ENCODE data around the gene GAPVD1. TPM values are rescaled to one million over a fixed set of nuclear protein-coding genes. Genes with fewer than 3 reads are reported as not detected.
A peak's percentile ranks its signal among the peaks of the same experiment; 100 is the strongest.

Gene GAPVD1
- total RNA-seq, 2 donors from 2014 or later: 40.0 to 51.9 TPM

GRCh38 chr9:125338929-125339328 lies 77.3 kb downstream of the GAPVD1 start:
- Mint-ChIP-seq H3K36me3 (ENCODE audit: insufficient read depth in 2 of 2) (peaks cover 2 to 13% of the 10 kb centered on the region in 2 donors), H3K27me3 (ENCODE audit: low read depth) (no peaks in the 10 kb centered on the region), H3K4me3 (no peak overlapping the region), H3K27ac (no peak overlapping the region), H3K4me1 (ENCODE audit: low read depth) (no peaks in the 10 kb centered on the region), H3K9me3 (no peaks in the 10 kb centered on the region)
- ATAC-seq (replicated peaks in 1 of 2) (no peak), DNase-seq (no peak)

DNA sequence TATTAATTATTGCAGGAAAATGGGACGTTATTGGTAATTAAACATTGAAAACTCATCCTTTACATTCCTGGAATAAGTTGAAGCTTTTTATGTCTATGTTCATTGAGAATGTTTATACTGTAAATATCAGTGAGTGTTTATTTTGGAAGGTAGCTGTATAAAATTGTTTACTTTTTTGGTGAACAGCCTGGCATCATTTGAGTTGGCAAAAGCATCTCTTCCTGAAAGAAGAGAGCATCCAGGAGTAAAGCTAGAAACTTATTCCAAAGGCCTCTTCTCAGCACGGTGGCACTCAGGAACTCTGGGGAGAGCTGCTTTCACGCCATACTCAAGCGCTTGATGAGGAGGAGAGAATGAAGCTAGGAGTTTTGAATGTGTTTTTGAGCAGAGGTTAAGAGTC lies 79.9 kb downstream of the GAPVD1 start:
- no peaks in the 10 kb centered on the region for H3K27me3 Mint-ChIP-seq (ENCODE audit: low read depth)
- ATAC-seq (replicated peaks in 1 of 2) (no peak), DNase-seq (no peak)
- H3K4me1 Mint-ChIP-seq (ENCODE audit: low read depth): no peaks in the 10 kb centered on the region
- no peaks in the 10 kb centered on the region for H3K9me3 Mint-ChIP-seq
- H3K4me3 Mint-ChIP-seq: no peak overlapping the region
- no peak overlapping the region for H3K27ac Mint-ChIP-seq
- peaks cover 2 to 8% of the 10 kb centered on the region in 2 donors for H3K36me3 Mint-ChIP-seq (ENCODE audit: insufficient read depth in 2 of 2)

GRCh38 chr9:125343518-125344275 lies 82.1 kb downstream of the GAPVD1 start:
- Mint-ChIP-seq H3K36me3 (ENCODE audit: insufficient read depth in 2 of 2) (peaks cover 0 to 9% of the 10 kb centered on the region in 2 donors), H3K27me3 (ENCODE audit: low read depth) (no peaks in the 10 kb centered on the region), H3K9me3 (no peaks in the 10 kb centered on the region), H3K4me3 (no peak overlapping the region), H3K27ac (no peak overlapping the region), H3K4me1 (ENCODE audit: low read depth) (no peaks in the 10 kb centered on the region)
- ATAC-seq (replicated peaks in 1 of 2) (no peak), DNase-seq (no peak)

GRCh38 chr9:125346080-125346732 lies 84.6 kb downstream of the GAPVD1 start:
- Mint-ChIP-seq H3K9me3 (peaks cover under 1 to 2% of the 10 kb centered on the region in 2 donors), H3K4me3 (no peak overlapping the region), H3K36me3 (ENCODE audit: insufficient read depth in 2 of 2) (peaks cover 12 to 30% of the 10 kb centered on the region in 2 donors), H3K27me3 (ENCODE audit: low read depth) (no peaks in the 10 kb centered on the region), H3K27ac (peak overlapping the region; percentile 34), H3K4me1 (ENCODE audit: low read depth) (no peaks in the 10 kb centered on the region)
- no peak for DNase-seq
- no peak for ATAC-seq (replicated peaks in 1 of 2)

- ATAC-seq (replicated peaks in 1 of 2): no peak
- peaks cover 12% of the 10 kb centered on the region for H3K4me1 Mint-ChIP-seq (ENCODE audit: low read depth)
- no peak overlapping the region for H3K4me3 Mint-ChIP-seq
- no peaks in the 10 kb centered on the region for H3K27me3 Mint-ChIP-seq (ENCODE audit: low read depth)
- DNase-seq: no peak
- peaks cover 12 to 34% of the 10 kb centered on the region in 2 donors for H3K36me3 Mint-ChIP-seq (ENCODE audit: insufficient read depth in 2 of 2)
- H3K9me3 Mint-ChIP-seq: peaks cover 1 to 2% of the 10 kb centered on the region in 2 donors
- H3K27ac Mint-ChIP-seq: no peak overlapping the region
Observed at GRCh38 chr9:125355601-125356000, 94.0 kb downstream of the GAPVD1 start.

DNA sequence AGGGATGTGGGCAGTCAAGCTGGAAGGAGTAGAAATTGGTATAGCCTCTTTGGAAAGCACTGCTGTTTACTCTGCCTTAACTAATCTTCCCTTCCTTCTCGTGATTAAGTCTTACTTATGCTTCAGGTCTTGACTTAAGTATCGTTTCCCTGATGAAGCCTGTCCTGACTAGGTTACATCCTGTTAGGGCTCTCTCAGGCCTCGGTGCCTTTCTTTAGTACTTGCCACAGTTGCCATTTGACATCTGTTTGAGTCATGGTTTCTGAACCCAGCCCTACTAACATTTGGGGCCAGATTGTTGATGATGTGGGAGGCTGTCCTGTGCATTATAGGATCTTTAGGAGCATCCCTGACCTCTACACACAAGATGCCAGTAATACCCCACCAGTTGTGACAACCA lies 94.4 kb downstream of the GAPVD1 start:
- Mint-ChIP-seq H3K9me3 (peaks cover 0 to 1% of the 10 kb centered on the region in 2 donors), H3K27me3 (ENCODE audit: low read depth) (no peaks in the 10 kb centered on the region), H3K27ac (no peak overlapping the region), H3K4me3 (no peak overlapping the region), H3K4me1 (ENCODE audit: low read depth) (peaks cover 16% of the 10 kb centered on the region), H3K36me3 (ENCODE audit: insufficient read depth in 2 of 2) (peaks cover 8 to 30% of the 10 kb centered on the region in 2 donors)
- ATAC-seq (replicated peaks in 1 of 2): peak; percentile 56 to 57
- no peak for DNase-seq

DNA sequence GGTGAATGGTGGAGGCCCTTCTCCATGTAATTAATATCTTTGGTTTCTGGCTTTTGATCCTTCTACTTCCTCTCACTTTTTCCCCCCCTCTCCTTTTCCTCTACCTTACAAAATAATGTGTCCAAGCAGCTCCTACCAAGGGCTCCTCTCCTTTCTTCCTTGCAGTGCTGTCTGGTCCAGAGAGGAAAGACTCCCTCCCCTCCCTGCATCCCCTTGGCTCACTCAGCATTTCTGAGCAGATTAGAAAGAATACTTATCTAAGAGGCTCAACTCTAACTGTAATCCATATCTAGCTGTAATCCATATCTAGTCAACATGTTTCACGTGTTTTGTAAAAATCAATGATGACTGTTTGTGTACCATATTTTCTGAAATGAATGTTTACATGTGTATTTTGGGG lies 97.4 kb downstream of the GAPVD1 start:
- no peak overlapping the region for H3K27ac Mint-ChIP-seq
- H3K36me3 Mint-ChIP-seq (ENCODE audit: insufficient read depth in 2 of 2): peaks cover 1 to 13% of the 10 kb centered on the region in 2 donors
- H3K4me1 Mint-ChIP-seq (ENCODE audit: low read depth): peaks cover 22% of the 10 kb centered on the region
- H3K4me3 Mint-ChIP-seq: no peak overlapping the region
- DNase-seq: no peak
- ATAC-seq (replicated peaks in 1 of 2): no peak
- no peaks in the 10 kb centered on the region for H3K27me3 Mint-ChIP-seq (ENCODE audit: low read depth)
- H3K9me3 Mint-ChIP-seq: no peaks in the 10 kb centered on the region

DNA sequence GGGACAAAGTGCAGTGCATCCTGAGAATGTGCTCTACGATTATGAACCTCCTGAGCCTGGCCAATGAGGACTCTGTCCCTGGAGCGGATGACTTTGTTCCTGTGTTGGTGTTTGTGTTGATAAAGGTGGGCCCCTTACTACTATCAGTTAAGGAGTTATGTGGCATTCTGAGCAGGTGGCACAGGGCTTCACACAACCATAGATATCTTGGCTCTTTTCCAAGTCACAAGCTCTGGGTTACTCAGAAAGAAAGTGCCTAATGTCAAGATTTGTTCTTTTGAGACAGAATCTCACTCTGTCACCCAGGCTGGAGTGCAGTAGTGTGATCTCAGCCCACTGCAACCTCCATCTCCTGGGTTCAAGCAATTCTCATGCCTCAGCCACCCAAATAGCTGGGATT lies 99.0 kb downstream of the GAPVD1 start:
- Mint-ChIP-seq H3K36me3 (ENCODE audit: insufficient read depth in 2 of 2) (peaks cover 1 to 12% of the 10 kb centered on the region in 2 donors), H3K4me1 (ENCODE audit: low read depth) (peaks cover 22% of the 10 kb centered on the region), H3K9me3 (no peaks in the 10 kb centered on the region), H3K27me3 (ENCODE audit: low read depth) (no peaks in the 10 kb centered on the region), H3K4me3 (no peak overlapping the region), H3K27ac (peak overlapping the region; percentile 57)
- DNase-seq (no peak), ATAC-seq (replicated peaks in 1 of 2) (peak; percentile 70 to 74)

- Mint-ChIP-seq H3K9me3 (no peaks in the 10 kb centered on the region), H3K27me3 (ENCODE audit: low read depth) (no peaks in the 10 kb centered on the region), H3K36me3 (ENCODE audit: insufficient read depth in 2 of 2) (peaks cover 1 to 10% of the 10 kb centered on the region in 2 donors), H3K4me1 (ENCODE audit: low read depth) (peaks cover 13% of the 10 kb centered on the region), H3K27ac (peak overlapping the region; percentile 54), H3K4me3 (no peak overlapping the region)
- DNase-seq (no peak), ATAC-seq (replicated peaks in 1 of 2) (peak in 1 of 2 donors; percentile 56)
Observed at GRCh38 chr9:125361837-125362531, 100.4 kb downstream of the GAPVD1 start.

GRCh38 chr9:125366676-125367075 lies 105.0 kb downstream of the GAPVD1 start:
- H3K4me1 Mint-ChIP-seq (ENCODE audit: low read depth): peaks cover 4% of the 10 kb centered on the region
- H3K36me3 Mint-ChIP-seq (ENCODE audit: insufficient read depth in 2 of 2): peaks cover 1 to 3% of the 10 kb centered on the region in 2 donors
- DNase-seq (no peak), ATAC-seq (replicated peaks in 1 of 2) (no peak)
- no peak overlapping the region for H3K27ac Mint-ChIP-seq
- H3K4me3 Mint-ChIP-seq: no peak overlapping the region
- H3K9me3 Mint-ChIP-seq: no peaks in the 10 kb centered on the region
- H3K27me3 Mint-ChIP-seq (ENCODE audit: low read depth): no peaks in the 10 kb centered on the region

DNA sequence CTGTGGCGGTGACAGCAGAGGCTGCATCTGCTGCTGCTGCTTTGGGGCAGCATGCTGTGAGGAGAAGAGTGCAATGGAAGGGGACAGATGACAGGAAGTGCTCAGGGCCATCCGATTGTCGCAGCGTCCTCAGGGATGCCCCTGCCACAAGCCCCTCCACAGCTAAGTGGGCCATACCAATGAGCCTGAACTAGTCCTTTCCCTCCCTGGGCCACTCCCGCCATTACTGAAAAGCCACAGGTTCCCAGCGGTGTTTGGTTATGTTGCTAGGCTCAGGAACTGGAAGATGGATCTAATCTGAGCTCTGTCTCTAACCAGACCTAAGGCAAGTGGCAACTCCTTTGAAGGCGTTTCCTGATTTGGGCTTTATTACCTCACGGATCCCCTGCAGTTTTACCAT lies 109.2 kb downstream of the GAPVD1 start:
- peaks cover 10% of the 10 kb centered on the region for H3K4me1 Mint-ChIP-seq (ENCODE audit: low read depth)
- H3K4me3 Mint-ChIP-seq: no peak overlapping the region
- H3K27me3 Mint-ChIP-seq (ENCODE audit: low read depth): no peaks in the 10 kb centered on the region
- ATAC-seq (replicated peaks in 1 of 2): no peak
- no peaks in the 10 kb centered on the region for H3K36me3 Mint-ChIP-seq (ENCODE audit: insufficient read depth in 2 of 2)
- no peak overlapping the region for H3K27ac Mint-ChIP-seq
- no peak for DNase-seq
- H3K9me3 Mint-ChIP-seq: no peaks in the 10 kb centered on the region

DNA sequence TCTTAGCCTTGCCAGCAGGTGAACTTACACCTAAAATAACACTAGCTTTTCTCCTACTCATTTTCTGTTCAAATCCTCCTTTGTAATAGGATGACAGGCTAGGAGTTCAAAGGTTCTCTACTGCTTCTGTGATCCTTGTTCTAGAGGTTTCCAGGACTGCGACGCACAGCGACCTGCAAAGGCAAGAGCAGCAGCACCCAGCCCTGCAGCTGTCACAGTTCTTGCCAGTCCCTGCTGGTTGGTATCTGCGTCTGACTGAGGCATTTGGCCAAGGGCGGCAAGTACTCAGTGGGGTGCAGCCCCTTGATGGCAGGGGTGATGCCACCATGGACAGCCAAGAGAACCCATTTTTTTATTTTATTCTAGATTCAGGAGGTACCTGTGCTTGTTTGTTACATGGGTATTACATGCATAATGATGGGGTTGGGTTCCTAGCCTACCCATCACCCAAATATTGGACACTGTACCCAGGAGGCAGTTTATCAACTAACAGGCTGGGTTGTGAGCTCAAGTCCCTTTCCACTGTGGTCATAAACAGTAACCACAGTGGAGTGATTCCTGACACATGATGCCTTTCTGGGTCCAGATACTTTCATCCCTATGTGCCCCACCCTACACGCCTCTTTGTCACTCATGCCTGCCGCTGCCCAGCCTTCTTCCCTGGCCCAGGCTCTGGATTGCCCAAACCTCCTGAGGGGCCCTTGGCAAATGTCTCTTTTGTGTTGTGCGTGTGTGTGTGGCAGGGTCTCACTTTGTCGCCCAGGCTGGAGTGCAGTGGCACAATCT lies 111.0 kb downstream of the GAPVD1 start:
- Mint-ChIP-seq H3K9me3 (no peaks in the 10 kb centered on the region), H3K4me1 (ENCODE audit: low read depth) (peaks cover 10% of the 10 kb centered on the region), H3K4me3 (no peak overlapping the region), H3K27ac (no peak overlapping the region), H3K27me3 (ENCODE audit: low read depth) (no peaks in the 10 kb centered on the region), H3K36me3 (ENCODE audit: insufficient read depth in 2 of 2) (no peaks in the 10 kb centered on the region)
- no peak for DNase-seq
- ATAC-seq (replicated peaks in 1 of 2): no peak
